Renal cortical epithelial cell (primary cell): ENCODE measurements around the gene COL10A1. TPM values are rescaled to one million over a fixed set of nuclear protein-coding genes. Genes with fewer than 3 reads are reported as not detected.

Source experiments
- DNase-seq: peaks from one replicate; pipeline ENCODE4 v3.0.0-alpha.2; 2011; ENCODE audit warnings: low read depth
- total RNA-seq: library from RNA; depleted of rRNA; stranded (reverse); fragments of >200 nt; gene quantifications from 2 replicates; pipeline ENCODE4 v1.2.3, GENCODE V29; 2014

COL10A1 gene
- not detected in 2 replicates for total RNA-seq

- no peak for DNase-seq
Measured at GRCh38 chr6:116126032-116126431, at the start of gene COL10A1. Gene COL10A1 (minus strand): TSS chr6:116126132. CDS start chr6:116125492, 640 bp downstream.

- DNase-seq: no peak
Measured at GRCh38 chr6:116175344-116175743, 49.4 kb upstream of the COL10A1 start.

GRCh38 chr6:116173928-116174327 is 48.0 kb upstream of the COL10A1 start:
- no peak for DNase-seq

GRCh38 chr6:116170358-116171057 is 44.6 kb upstream of the COL10A1 start:
- no peak for DNase-seq

- no peak for DNase-seq
Measured at GRCh38 chr6:116169880-116170279, 43.9 kb upstream of the COL10A1 start.

- DNase-seq: no peak
Measured at GRCh38 chr6:116168148-116168547, 42.2 kb upstream of the COL10A1 start.

GRCh38 chr6:116166369-116166768 is 40.4 kb upstream of the COL10A1 start:
- no peak for DNase-seq

GRCh38 chr6:116165596-116165995 is 39.7 kb upstream of the COL10A1 start:
- DNase-seq: no peak

- DNase-seq: no peak
Measured at GRCh38 chr6:116159782-116160524, 34.0 kb upstream of the COL10A1 start.

GRCh38 chr6:116158641-116159040 is 32.7 kb upstream of the COL10A1 start:
- DNase-seq: peak; percentile 9

GRCh38 chr6:116157391-116157790 is 31.5 kb upstream of the COL10A1 start:
- DNase-seq: no peak

- DNase-seq: no peak
Measured at GRCh38 chr6:116156405-116157326, 30.7 kb upstream of the COL10A1 start.

- no peak for DNase-seq
Measured at GRCh38 chr6:116154887-116155286, 29.0 kb upstream of the COL10A1 start.

GRCh38 chr6:116152620-116153019 is 26.7 kb upstream of the COL10A1 start:
- no peak for DNase-seq

GRCh38 chr6:116145803-116146675 is 20.1 kb upstream of the COL10A1 start:
- DNase-seq: peak; percentile 10

- peak; percentile 82 for DNase-seq
Measured at GRCh38 chr6:116144605-116145004, 18.7 kb upstream of the COL10A1 start.

- no peak for DNase-seq
Measured at GRCh38 chr6:116139917-116140316, 14.0 kb upstream of the COL10A1 start.

GRCh38 chr6:116136933-116137340 is 11.0 kb upstream of the COL10A1 start:
- no peak for DNase-seq

GRCh38 chr6:116136373-116136772 is 10.4 kb upstream of the COL10A1 start:
- DNase-seq: no peak

GRCh38 chr6:116133453-116133852 is 7.5 kb upstream of the COL10A1 start:
- DNase-seq: no peak
